ENCODE measurements around the gene BTAF1. TPM values are rescaled to one million over a fixed set of nuclear protein-coding genes. Genes with fewer than 3 reads are reported as not detected.
A peak's percentile ranks its signal among the peaks of the same experiment; 100 is the strongest.

Gene BTAF1
- polyA plus RNA-seq, 1 donor from 2014 or later = 14.5 TPM

- H3K4me3 Mint-ChIP-seq = no peak overlapping the region
- H3K9me3 Mint-ChIP-seq = no peaks in the 10 kb centered on the region
- H3K27ac Mint-ChIP-seq = peak overlapping the region in 2 of 3 donors; percentile 36 to 41
- no peaks in the 10 kb centered on the region for H3K36me3 Mint-ChIP-seq
- H3K27me3 Mint-ChIP-seq = no peaks in the 10 kb centered on the region
- H3K4me1 Mint-ChIP-seq = peaks cover 22 to 49% (median 40%) of the 10 kb centered on the region in 3 donors
Measured at GRCh38 chr10:91932737-91933136, 9.2 kb downstream of the BTAF1 start.

DNA sequence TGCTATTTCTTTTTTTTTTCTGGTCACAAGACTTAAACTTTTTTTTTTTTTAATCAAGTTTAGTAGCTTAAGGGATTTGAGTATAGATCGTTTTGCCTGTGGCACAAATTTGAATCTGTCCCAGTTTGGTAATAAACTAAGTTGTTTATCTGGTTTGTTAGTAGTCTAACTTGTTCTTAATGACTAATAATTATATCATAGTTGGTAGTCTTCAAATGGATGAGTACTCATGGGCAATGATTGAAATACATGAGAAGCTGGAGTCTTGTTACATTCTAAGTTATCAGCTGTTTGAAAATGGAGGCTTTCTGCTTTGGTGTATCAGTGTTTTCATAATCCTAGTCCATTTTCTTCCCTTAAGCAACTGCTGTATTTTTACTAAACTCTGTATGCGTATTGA lies 12.3 kb downstream of the BTAF1 start:
- peaks cover 13 to 49% (median 33%) of the 10 kb centered on the region in 3 donors for H3K4me1 Mint-ChIP-seq
- H3K9me3 Mint-ChIP-seq = no peaks in the 10 kb centered on the region
- no peaks in the 10 kb centered on the region for H3K27me3 Mint-ChIP-seq
- no peak overlapping the region for H3K4me3 Mint-ChIP-seq
- H3K27ac Mint-ChIP-seq = no peak overlapping the region
- H3K36me3 Mint-ChIP-seq = no peaks in the 10 kb centered on the region

DNA sequence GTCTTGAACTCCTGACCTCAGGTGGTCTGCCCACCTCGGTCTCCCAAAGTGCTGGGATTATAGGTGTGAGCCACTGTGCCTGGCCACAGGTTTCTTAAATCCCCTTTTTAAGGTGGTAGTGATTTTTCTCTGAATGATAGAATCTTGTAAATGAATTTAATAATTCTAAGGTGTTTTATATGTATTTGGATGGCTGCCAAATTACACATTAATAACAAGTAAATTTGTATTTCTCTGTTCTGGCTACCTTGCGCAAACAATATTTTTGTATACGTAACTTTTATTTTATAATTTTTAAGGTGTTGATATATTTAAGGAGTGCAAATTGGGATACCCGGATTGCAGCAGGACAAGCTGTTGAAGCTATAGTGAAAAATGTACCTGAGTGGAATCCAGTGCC lies 16.1 kb downstream of the BTAF1 start:
- peaks cover 4% of the 10 kb centered on the region for H3K36me3 Mint-ChIP-seq
- H3K27ac Mint-ChIP-seq = no peak overlapping the region
- H3K9me3 Mint-ChIP-seq = no peaks in the 10 kb centered on the region
- H3K4me3 Mint-ChIP-seq = no peak overlapping the region
- no peaks in the 10 kb centered on the region for H3K27me3 Mint-ChIP-seq
- peaks cover 8 to 23% (median 9%) of the 10 kb centered on the region in 3 donors for H3K4me1 Mint-ChIP-seq

GRCh38 chr10:91941426-91941825 lies 17.9 kb downstream of the BTAF1 start:
- H3K27ac Mint-ChIP-seq = peak overlapping the region in 1 of 3 donors; percentile 69
- peaks cover 5 to 16% (median 8%) of the 10 kb centered on the region in 3 donors for H3K4me1 Mint-ChIP-seq
- H3K27me3 Mint-ChIP-seq = no peaks in the 10 kb centered on the region
- H3K4me3 Mint-ChIP-seq = no peak overlapping the region
- peaks cover 6% of the 10 kb centered on the region for H3K36me3 Mint-ChIP-seq
- H3K9me3 Mint-ChIP-seq = no peaks in the 10 kb centered on the region

GRCh38 chr10:91944880-91945630 lies 21.5 kb downstream of the BTAF1 start:
- Mint-ChIP-seq H3K4me3 (no peak overlapping the region), H3K4me1 (peaks cover 0 to 5% (median 0%) of the 10 kb centered on the region in 3 donors), H3K9me3 (no peaks in the 10 kb centered on the region), H3K36me3 (peaks cover 6% of the 10 kb centered on the region), H3K27ac (peak overlapping the region in 2 of 3 donors; percentile 11 to 18), H3K27me3 (no peaks in the 10 kb centered on the region)

DNA sequence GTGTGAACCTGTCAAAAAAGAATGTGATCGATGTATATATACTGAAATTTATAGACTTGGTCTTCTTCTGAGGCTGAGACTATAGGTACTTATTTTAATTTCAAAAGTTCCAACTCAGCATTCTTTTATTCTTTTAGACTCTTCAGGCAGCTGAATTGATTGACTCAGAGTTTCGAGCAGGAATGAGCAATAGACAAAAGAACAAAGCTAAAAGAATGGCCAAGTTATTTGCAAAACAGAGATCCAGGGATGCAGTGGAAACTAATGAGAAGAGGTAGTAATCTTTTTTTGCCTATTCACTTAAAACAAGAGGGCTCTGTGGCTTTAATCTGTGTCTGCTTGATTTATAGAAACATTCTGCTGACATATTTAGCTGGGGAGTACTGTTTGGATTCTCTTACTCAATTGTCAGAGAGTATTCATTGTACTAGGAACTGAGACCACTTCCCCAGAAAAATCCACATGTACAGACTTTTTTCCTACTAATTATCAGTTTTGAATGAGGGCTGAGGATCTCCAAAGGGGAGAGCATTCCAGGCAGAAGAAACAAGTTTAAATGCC lies 30.1 kb downstream of the BTAF1 start:
- H3K36me3 Mint-ChIP-seq = peaks cover 7% of the 10 kb centered on the region
- peak overlapping the region in 1 of 4 donors; percentile 41 for H3K4me3 Mint-ChIP-seq
- no peak overlapping the region for H3K27ac Mint-ChIP-seq

DNA sequence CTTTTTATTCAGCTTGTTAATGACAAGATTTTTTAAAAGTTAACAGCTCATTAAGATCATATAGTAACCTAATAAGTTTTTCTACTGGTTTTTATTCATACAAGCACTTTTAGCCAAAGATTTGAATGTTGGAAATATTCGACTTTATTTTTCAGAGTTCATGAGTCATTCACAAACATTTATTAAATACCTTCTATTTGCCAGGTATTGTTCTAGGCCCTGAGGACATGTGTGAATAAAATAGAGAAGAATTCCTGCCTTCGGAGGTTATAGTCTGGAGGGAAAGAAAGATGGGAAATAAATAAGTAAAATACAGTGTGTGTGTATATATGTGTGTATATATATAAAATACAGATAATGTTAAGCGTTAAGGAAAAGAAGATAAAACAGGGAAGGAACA lies 31.5 kb downstream of the BTAF1 start:
- no peak overlapping the region for H3K4me3 Mint-ChIP-seq
- no peaks in the 10 kb centered on the region for H3K9me3 Mint-ChIP-seq
- peaks cover 0 to 2% (median 0%) of the 10 kb centered on the region in 3 donors for H3K4me1 Mint-ChIP-seq
- H3K27me3 Mint-ChIP-seq = no peaks in the 10 kb centered on the region
- peak overlapping the region in 1 of 3 donors; percentile 90 for H3K27ac Mint-ChIP-seq
- H3K36me3 Mint-ChIP-seq = peaks cover 8% of the 10 kb centered on the region

More for the DNA sequence above, 30.1 kb downstream of the BTAF1 start:
- Mint-ChIP-seq H3K4me1 (no peaks in the 10 kb centered on the region), H3K9me3 (no peaks in the 10 kb centered on the region), H3K27me3 (no peaks in the 10 kb centered on the region)

GRCh38 chr10:91957091-91957490 lies 33.5 kb downstream of the BTAF1 start:
- Mint-ChIP-seq H3K27me3 (no peaks in the 10 kb centered on the region), H3K4me1 (peaks cover 0 to 6% (median 0%) of the 10 kb centered on the region in 3 donors), H3K9me3 (no peaks in the 10 kb centered on the region), H3K27ac (no peak overlapping the region), H3K36me3 (peaks cover 12% of the 10 kb centered on the region), H3K4me3 (no peak overlapping the region)

DNA sequence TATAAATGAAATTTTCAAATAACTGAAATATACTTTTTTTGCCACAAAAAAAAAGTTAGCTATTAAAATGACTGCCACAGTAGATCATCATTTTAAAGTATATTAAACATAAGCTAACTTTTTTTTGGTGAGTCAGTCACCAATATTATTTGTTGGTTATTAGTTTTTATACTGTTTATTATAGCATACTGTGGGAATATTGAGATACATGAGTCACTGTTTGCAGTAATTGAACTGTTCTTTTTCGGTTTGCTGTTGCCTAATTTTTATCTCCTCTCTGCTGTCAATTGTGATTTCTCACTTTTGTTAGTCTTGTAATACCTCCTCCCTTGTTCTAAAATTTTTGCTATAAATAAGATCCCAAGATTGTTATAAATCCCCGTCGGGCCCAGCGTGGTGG lies 45.7 kb downstream of the BTAF1 start:
- no peak overlapping the region for H3K4me3 Mint-ChIP-seq
- peaks cover 5% of the 10 kb centered on the region for H3K36me3 Mint-ChIP-seq
- no peaks in the 10 kb centered on the region for H3K9me3 Mint-ChIP-seq
- H3K27ac Mint-ChIP-seq = peak overlapping the region in 1 of 3 donors; percentile 39
- H3K27me3 Mint-ChIP-seq = no peaks in the 10 kb centered on the region
- H3K4me1 Mint-ChIP-seq = peaks cover 7 to 12% (median 10%) of the 10 kb centered on the region in 3 donors

DNA sequence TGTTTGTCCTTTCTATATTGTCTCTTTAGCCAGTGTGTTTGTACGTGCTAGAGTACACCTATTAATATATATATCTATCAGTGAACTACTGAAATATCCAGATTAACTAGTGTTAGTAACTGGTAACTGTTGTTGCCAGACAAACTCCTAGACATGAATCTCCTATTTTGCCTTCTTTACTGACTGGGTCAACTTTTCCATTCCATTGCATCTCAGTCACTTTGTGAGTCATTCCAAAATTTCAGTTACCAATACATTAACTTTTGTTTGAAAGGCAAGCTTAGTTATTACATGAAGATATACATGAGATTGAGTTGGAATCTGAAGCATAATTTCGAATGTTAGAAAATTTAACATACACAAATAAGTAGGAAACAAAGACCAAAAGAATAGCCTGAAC lies 51.4 kb downstream of the BTAF1 start:
- no peaks in the 10 kb centered on the region for H3K27me3 Mint-ChIP-seq
- no peaks in the 10 kb centered on the region for H3K9me3 Mint-ChIP-seq
- peaks cover 4 to 9% (median 8%) of the 10 kb centered on the region in 3 donors for H3K4me1 Mint-ChIP-seq
- H3K27ac Mint-ChIP-seq = no peak overlapping the region
- H3K36me3 Mint-ChIP-seq = peaks cover 8% of the 10 kb centered on the region
- H3K4me3 Mint-ChIP-seq = no peak overlapping the region

- Mint-ChIP-seq H3K4me3 (no peak overlapping the region), H3K27me3 (no peaks in the 10 kb centered on the region), H3K4me1 (peaks cover 4 to 9% (median 8%) of the 10 kb centered on the region in 3 donors), H3K9me3 (no peaks in the 10 kb centered on the region), H3K36me3 (peaks cover 8% of the 10 kb centered on the region), H3K27ac (no peak overlapping the region)
Measured at GRCh38 chr10:91975438-91975837, 51.9 kb downstream of the BTAF1 start.

DNA sequence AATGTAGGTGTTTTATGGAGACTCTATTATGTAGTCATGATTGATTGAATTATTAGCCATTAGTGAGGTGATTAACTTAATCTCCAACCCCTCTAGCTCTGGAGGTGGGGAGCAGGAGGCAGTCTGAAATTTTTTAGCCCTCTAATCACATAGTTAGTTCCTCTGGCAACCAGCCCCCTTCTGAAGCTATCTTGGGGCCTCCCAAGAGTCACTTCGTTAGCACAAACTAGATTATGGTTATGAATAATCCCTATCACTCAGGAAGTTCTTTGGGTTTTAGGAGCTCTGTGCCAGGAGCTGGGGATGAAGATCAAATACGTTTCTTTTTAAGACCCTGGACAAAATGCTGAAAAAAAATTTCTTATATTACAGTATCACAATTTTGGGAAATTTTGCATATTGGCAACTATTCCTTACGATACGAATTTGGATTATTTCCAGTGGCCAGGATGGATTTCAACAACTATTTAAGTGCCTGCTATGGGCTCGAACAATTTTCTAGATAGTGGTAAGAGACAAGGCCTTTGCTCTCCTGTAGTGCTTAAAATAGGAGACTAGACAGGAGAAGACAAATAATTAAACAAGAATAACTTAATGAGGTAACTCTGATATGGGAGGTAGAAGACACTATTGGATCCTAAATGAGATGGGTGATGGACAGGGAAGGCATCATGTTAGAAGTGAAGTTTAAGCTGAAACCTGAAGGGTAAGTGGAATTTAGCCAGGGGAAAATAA lies 52.9 kb downstream of the BTAF1 start:
- Mint-ChIP-seq H3K27ac (peak overlapping the region in 1 of 3 donors; percentile 28), H3K9me3 (no peaks in the 10 kb centered on the region), H3K27me3 (no peaks in the 10 kb centered on the region), H3K36me3 (peaks cover 6% of the 10 kb centered on the region), H3K4me3 (no peak overlapping the region), H3K4me1 (peaks cover 4 to 9% (median 8%) of the 10 kb centered on the region in 3 donors)

DNA sequence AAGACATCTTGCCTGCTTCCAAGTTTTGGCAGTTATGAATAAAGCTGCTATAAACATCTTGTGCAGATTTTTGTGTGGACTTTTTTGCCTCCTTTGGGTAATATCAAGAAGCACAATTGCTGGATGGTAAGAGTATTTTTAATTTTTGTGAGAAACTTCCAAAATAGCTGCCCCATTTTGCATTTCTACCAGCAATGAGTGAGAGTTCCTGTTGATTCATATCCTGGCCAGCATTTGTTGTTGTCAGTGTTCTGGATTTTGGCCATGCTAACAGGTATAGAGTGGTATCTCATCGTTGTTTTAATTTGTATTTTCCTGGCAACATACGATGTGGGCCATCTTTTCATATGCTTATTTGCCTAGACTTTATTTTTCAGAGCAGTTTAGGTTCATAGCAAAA lies 53.9 kb downstream of the BTAF1 start:
- H3K27me3 Mint-ChIP-seq = no peaks in the 10 kb centered on the region
- H3K27ac Mint-ChIP-seq = no peak overlapping the region
- peaks cover 4 to 9% (median 8%) of the 10 kb centered on the region in 3 donors for H3K4me1 Mint-ChIP-seq
- H3K36me3 Mint-ChIP-seq = peaks cover 2% of the 10 kb centered on the region
- H3K4me3 Mint-ChIP-seq = no peak overlapping the region
- H3K9me3 Mint-ChIP-seq = no peaks in the 10 kb centered on the region

DNA sequence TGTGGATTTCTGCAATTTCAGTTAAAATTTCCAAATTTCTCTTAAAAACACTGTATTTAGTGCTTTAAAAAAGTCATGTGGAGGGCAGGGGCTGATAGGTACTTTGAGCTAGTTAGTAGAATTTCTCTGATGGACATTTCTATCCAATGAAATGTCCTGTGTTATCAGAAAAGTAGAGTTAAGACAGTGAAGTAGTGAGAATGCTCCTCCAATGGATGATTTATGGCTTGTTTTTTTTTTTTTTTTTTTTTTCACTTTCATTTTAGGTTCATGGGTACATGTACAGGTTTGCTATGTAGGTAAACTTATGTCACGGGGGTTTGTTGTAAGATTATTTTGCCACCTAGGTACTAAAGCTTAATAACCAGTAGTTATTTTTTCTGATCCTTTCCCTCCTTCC lies 55.0 kb downstream of the BTAF1 start:
- H3K9me3 Mint-ChIP-seq = no peaks in the 10 kb centered on the region
- H3K36me3 Mint-ChIP-seq = peaks cover 2% of the 10 kb centered on the region
- H3K4me3 Mint-ChIP-seq = no peak overlapping the region
- H3K4me1 Mint-ChIP-seq = peaks cover 4 to 8% (median 4%) of the 10 kb centered on the region in 3 donors
- no peaks in the 10 kb centered on the region for H3K27me3 Mint-ChIP-seq
- peak overlapping the region in 1 of 3 donors; percentile 82 for H3K27ac Mint-ChIP-seq

DNA sequence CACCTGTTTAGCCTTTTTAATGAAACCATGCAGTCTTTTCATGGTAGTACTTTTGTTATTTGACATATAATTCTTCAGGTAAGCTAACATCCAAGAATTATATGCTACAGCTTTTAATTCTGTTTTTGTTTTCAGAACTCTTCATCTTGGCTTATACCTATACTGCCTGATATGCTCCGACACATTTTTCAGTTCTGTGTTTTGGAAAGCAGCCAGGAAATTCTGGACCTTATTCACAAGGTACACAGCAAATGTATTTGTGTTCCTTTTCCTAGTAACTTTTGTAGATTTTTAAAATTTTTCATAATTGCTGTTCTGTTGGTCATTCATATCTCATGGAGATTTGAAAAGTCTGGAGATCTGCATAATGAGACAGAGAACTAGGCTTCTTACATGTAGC lies 56.7 kb downstream of the BTAF1 start:
- H3K4me1 Mint-ChIP-seq = no peaks in the 10 kb centered on the region
- no peak overlapping the region for H3K27ac Mint-ChIP-seq
- peaks cover 2% of the 10 kb centered on the region for H3K36me3 Mint-ChIP-seq
- no peak overlapping the region for H3K4me3 Mint-ChIP-seq
- H3K27me3 Mint-ChIP-seq = no peaks in the 10 kb centered on the region
- H3K9me3 Mint-ChIP-seq = no peaks in the 10 kb centered on the region

All from IgD-negative memory B cell (primary cell).